IMR-90 (cell line): ENCODE data around the gene VDR. TPM values are rescaled to one million over a fixed set of nuclear protein-coding genes. Genes with fewer than 3 reads are reported as not detected.
A peak's percentile ranks its signal among the peaks of the same experiment; 100 is the strongest.

Experiments
- ATAC-seq: fragments of 200-7000 bp; cut with Tn5 transposase; 2 replicates; pipeline ENCODE4 v1.9.1; 2020; ENCODE audit warnings: low read depth, mild to moderate bottlenecking, moderate library complexity
- BruUV-seq: library from RNA; stranded (reverse); fragments of 400-500 nt; replicated peaks from 2 replicates; lab custom pipeline; 2021; lab: Mats Ljungman, UMichigan
- CTCF ChIA-PET: fragments of 300-600 bp; formaldehyde crosslinking; extraction: SDS; loops from one replicate; lab custom pipeline; 2021; ENCODE audit warnings: antibody characterized with exemption; lab: Yijun Ruan, JAX
- POLR2A ChIA-PET: fragments of 300-600 bp; sonication (Branson Sonifier 250); formaldehyde crosslinking; loops from one replicate; lab custom pipeline; 2022; ENCODE audit warnings: antibody characterized with exemption; ENCODE audit not compliant: unreplicated experiment; lab: Charles Lee
- DNase-seq: peaks from one replicate; pipeline ENCODE4 v3.0.0; 2013
- H2AFZ ChIP-seq: replicated peaks from 2 replicates; pipeline ENCODE3; 2013; ENCODE audit warnings: low read length, mild to moderate bottlenecking; ENCODE audit not compliant: poor library complexity
- H2AK5ac ChIP-seq: 2 replicates; pipeline ENCODE4 v1.6.1; 2013; ENCODE audit warnings: low read depth, low read length, inconsistent platforms
- H2AK9ac ChIP-seq: replicated peaks from 2 replicates; pipeline ENCODE3; 2013; ENCODE audit warnings: mild to moderate bottlenecking, low read depth, low read length, moderate library complexity; ENCODE audit not compliant: poor library complexity
- H2BK120ac ChIP-seq: 2 replicates; pipeline ENCODE4 v1.6.1; 2013; ENCODE audit warnings: low read depth, low read length, inconsistent platforms
- H2BK15ac ChIP-seq: 3 replicates; pipeline ENCODE4 v1.6.1; 2013; ENCODE audit warnings: low read depth, low read length, inconsistent platforms
- H2BK20ac ChIP-seq: 2 replicates; pipeline ENCODE4 v1.6.1; 2013; ENCODE audit warnings: low read depth, mild to moderate bottlenecking, inconsistent platforms, low read length, moderate library complexity
- H2BK5ac ChIP-seq: 2 replicates; pipeline ENCODE4 v1.6.1; 2013; ENCODE audit warnings: mild to moderate bottlenecking, low read depth, low read length, inconsistent platforms; ENCODE audit not compliant: poor library complexity, severe bottlenecking
- H3K14ac ChIP-seq: replicated peaks from 2 replicates; pipeline ENCODE4 v1.6.1; 2013; ENCODE audit warnings: low read depth, low read length, inconsistent platforms
- H3K18ac ChIP-seq: 2 replicates; pipeline ENCODE4 v1.6.1; 2013; ENCODE audit warnings: low read depth, low read length, control low read depth
- H3K23ac ChIP-seq: 2 replicates; pipeline ENCODE4 v1.6.1; 2013; ENCODE audit warnings: low read depth, low read length, inconsistent platforms
- H3K27ac ChIP-seq: 2 replicates; pipeline ENCODE4 v1.5.1; 2013; ENCODE audit warnings: mild to moderate bottlenecking, control low read depth, low read length; ENCODE audit not compliant: insufficient read depth
- H3K27me3 ChIP-seq: 2 replicates; pipeline ENCODE4 v1.6.1; 2013; ENCODE audit warnings: low read length; ENCODE audit not compliant: control insufficient read depth, insufficient read depth
- H3K36me3 ChIP-seq: 2 replicates; pipeline ENCODE4 v1.6.1; 2013; ENCODE audit warnings: low read length, mixed read lengths; ENCODE audit not compliant: control insufficient read depth, insufficient read depth
- H3K4ac ChIP-seq: 2 replicates; pipeline ENCODE4 v1.6.1; 2013; ENCODE audit warnings: low read depth, low read length, inconsistent platforms
- H3K4me1 ChIP-seq: 2 replicates; pipeline ENCODE4 v1.6.1; 2013; ENCODE audit warnings: low read length, mixed read lengths; ENCODE audit not compliant: control insufficient read depth, insufficient read depth
- H3K4me2 ChIP-seq: 2 replicates; pipeline ENCODE4 v1.6.1; 2013; ENCODE audit warnings: low read depth, mild to moderate bottlenecking, control low read depth, low read length, moderate library complexity
- H3K4me3 ChIP-seq: 2 replicates; pipeline ENCODE4 v1.5.1; 2013; ENCODE audit warnings: low read depth, mild to moderate bottlenecking, control low read depth, low read length, moderate library complexity; ENCODE audit not compliant: insufficient read depth
- H3K56ac ChIP-seq: 2 replicates; pipeline ENCODE4 v1.6.1; 2013; ENCODE audit warnings: low read length, inconsistent platforms; ENCODE audit not compliant: insufficient read depth; ENCODE audit errors: extremely low read depth
- H3K79me1 ChIP-seq, 2 experiments: 2 replicates each; pipeline ENCODE4 v1.6.1; 2013; ENCODE audit warnings: low read length in 2 of 2, inconsistent platforms in 1 of 2, low read depth in 1 of 2
- H3K9ac ChIP-seq: 2 replicates; pipeline ENCODE4 v1.6.1; 2013; ENCODE audit warnings: low read depth, low read length, control low read depth
- H3K9me1 ChIP-seq: 2 replicates; pipeline ENCODE4 v1.6.1; 2013; ENCODE audit warnings: low read length, inconsistent platforms; ENCODE audit not compliant: insufficient read depth
- H3K9me3 ChIP-seq: 2 replicates; pipeline ENCODE4 v1.6.1; 2013; ENCODE audit warnings: low read length; ENCODE audit not compliant: control insufficient read depth, insufficient read depth
- H4K20me1 ChIP-seq: 2 replicates; pipeline ENCODE4 v1.6.1; 2013; ENCODE audit warnings: low read length, inconsistent platforms; ENCODE audit not compliant: insufficient read depth
- H4K5ac ChIP-seq: 2 replicates; pipeline ENCODE4 v1.6.1; 2013; ENCODE audit warnings: mild to moderate bottlenecking, low read depth, low read length, control low read depth
- H4K8ac ChIP-seq, 2 experiments: 2 replicates each; pipeline ENCODE4 v1.6.1; 2013; ENCODE audit warnings: low read depth in 2 of 2, low read length in 2 of 2, control low read depth in 1 of 2, inconsistent platforms in 1 of 2
- H4K91ac ChIP-seq: 2 replicates; pipeline ENCODE4 v1.6.1; 2013; ENCODE audit warnings: low read depth, low read length, inconsistent platforms; ENCODE audit not compliant: insufficient read depth
- BHLHE40 ChIP-seq: fragments of 150-350 bp; IDR thresholded peaks from 2 replicates; pipeline ENCODE4 v1.6.1; 2016; ENCODE audit warnings: mild to moderate bottlenecking, low read depth, low read length
- CEBPB ChIP-seq: IDR thresholded peaks from 2 replicates; pipeline ENCODE4 v1.6.1; 2012; ENCODE audit warnings: low read depth, low read length, improper control_type of control experiment
- CHD1 ChIP-seq: IDR thresholded peaks from 2 replicates; pipeline ENCODE4 v1.6.1; 2012; ENCODE audit warnings: low read depth, low read length, improper control_type of control experiment
- FOS ChIP-seq: fragments of 150-350 bp; IDR thresholded peaks from 2 replicates; pipeline ENCODE4 v1.6.1; 2016; ENCODE audit warnings: low read depth, low read length
- MAFK ChIP-seq: IDR thresholded peaks from 2 replicates; pipeline ENCODE4 v1.6.1; 2012; ENCODE audit warnings: low read depth, low read length, improper control_type of control experiment
- MAZ ChIP-seq: IDR thresholded peaks from 2 replicates; pipeline ENCODE4 v1.6.1; 2012; ENCODE audit warnings: low read depth, mild to moderate bottlenecking, low read length, improper control_type of control experiment, moderate library complexity, borderline replicate concordance
- MXI1 ChIP-seq: IDR thresholded peaks from 2 replicates; pipeline ENCODE4 v1.6.1; 2012; ENCODE audit warnings: low read depth, mild to moderate bottlenecking, low read length, moderate library complexity, borderline replicate concordance
- NFE2L2 ChIP-seq: fragments of 150-350 bp; IDR thresholded peaks from 2 replicates; pipeline ENCODE4 v1.6.1; 2016; ENCODE audit warnings: low read depth, mild to moderate bottlenecking, low read length
- POLR2A ChIP-seq: IDR thresholded peaks from 2 replicates; pipeline ENCODE4 v1.6.1; 2012; ENCODE audit warnings: mild to moderate bottlenecking, low read depth, low read length
- RAD21 ChIP-seq: IDR thresholded peaks from 2 replicates; pipeline ENCODE4 v1.6.1; 2012; ENCODE audit warnings: low read length, improper control_type of control experiment
- RCOR1 ChIP-seq: IDR thresholded peaks from 2 replicates; pipeline ENCODE4 v1.6.1; 2012; ENCODE audit warnings: mild to moderate bottlenecking, low read length, improper control_type of control experiment; ENCODE audit not compliant: insufficient replicate concordance
- RFX5 ChIP-seq: IDR thresholded peaks from 2 replicates; pipeline ENCODE4 v1.8.0; 2012; ENCODE audit warnings: low read depth, mild to moderate bottlenecking, low read length, moderate library complexity
- SMC3 ChIP-seq: fragments of 150-350 bp; IDR thresholded peaks from 2 replicates; pipeline ENCODE4 v1.6.1; 2016; ENCODE audit warnings: low read depth, mild to moderate bottlenecking, antibody characterized with exemption, low read length, moderate library complexity
- WGBS, 2 experiments: methylation state at CpG; one replicate each; pipeline versions ENCODE4 v1.1.5 to v1.1.7; 2013; ENCODE audit warnings: missing lambda C conversion rate in 2 of 2; ENCODE audit not compliant: insufficient read length in 1 of 2; ENCODE audit errors: extremely low coverage in 2 of 2; 5-methylcytosine and 5-hydroxymethylcytosine counted together
- dilution Hi-C: fragments of 300-500 bp; cut with HindIII; formaldehyde crosslinking; loops from one replicate; pipeline ENCODE4 v1.14.3; 2018; ENCODE audit warnings: low sequenced_read_pairs; ENCODE audit not compliant: unreplicated experiment
- in situ Hi-C: fragments of 300-500 bp; cut with MboI; formaldehyde crosslinking; loops from 3 replicates; pipeline ENCODE4 v1.14.3; 2019; ENCODE audit warnings: low sequenced_read_pairs, inconsistent platforms, mixed read lengths
- intact Hi-C: fragments of 100-400 bp; cut with micrococcal nuclease; formaldehyde crosslinking; loops from 2 replicates; pipeline ENCODE4 v1.10.0; 2022
- polyA plus RNA-seq, 3 experiments: library from polyadenylated mRNA; depleted of rRNA; stranded (reverse); fragments of >200 nt; gene quantifications; 2 replicates each; pipeline ENCODE4 v1.2.3, GENCODE V29; 2012; ENCODE audit warnings: low replicate concordance in 1 of 3
- total RNA-seq: library from RNA; depleted of rRNA; stranded (reverse); fragments of >200 nt; gene quantifications from 2 replicates; pipeline ENCODE4 v1.2.3, GENCODE V29; 2012
- TF ChIP-seq, protein P1 (sequence below): fragments of 150-350 bp; IDR thresholded peaks from 2 replicates; pipeline ENCODE4 v1.6.1; 2017; ENCODE audit warnings: mild to moderate bottlenecking, antibody characterized with exemption, low read length, low read depth
- TF ChIP-seq, protein P2 (sequence below): fragments of 150-350 bp; IDR thresholded peaks from 2 replicates; pipeline ENCODE4 v1.6.1; 2016; ENCODE audit warnings: low read depth, mild to moderate bottlenecking, low read length, moderate library complexity, borderline replicate concordance
- TF ChIP-seq, protein P3 (sequence below): conservative IDR thresholded peaks from 2 replicates; pipeline ENCODE4 v1.5.1; 2012; ENCODE audit warnings: mild to moderate bottlenecking, low read depth, low read length, improper control_type of control experiment

Gene VDR
- total and polyA plus RNA-seq, 2 of the 4 experiments (the other 2 are of a cell fraction) = 5.4 to 8.5 TPM

DNA sequence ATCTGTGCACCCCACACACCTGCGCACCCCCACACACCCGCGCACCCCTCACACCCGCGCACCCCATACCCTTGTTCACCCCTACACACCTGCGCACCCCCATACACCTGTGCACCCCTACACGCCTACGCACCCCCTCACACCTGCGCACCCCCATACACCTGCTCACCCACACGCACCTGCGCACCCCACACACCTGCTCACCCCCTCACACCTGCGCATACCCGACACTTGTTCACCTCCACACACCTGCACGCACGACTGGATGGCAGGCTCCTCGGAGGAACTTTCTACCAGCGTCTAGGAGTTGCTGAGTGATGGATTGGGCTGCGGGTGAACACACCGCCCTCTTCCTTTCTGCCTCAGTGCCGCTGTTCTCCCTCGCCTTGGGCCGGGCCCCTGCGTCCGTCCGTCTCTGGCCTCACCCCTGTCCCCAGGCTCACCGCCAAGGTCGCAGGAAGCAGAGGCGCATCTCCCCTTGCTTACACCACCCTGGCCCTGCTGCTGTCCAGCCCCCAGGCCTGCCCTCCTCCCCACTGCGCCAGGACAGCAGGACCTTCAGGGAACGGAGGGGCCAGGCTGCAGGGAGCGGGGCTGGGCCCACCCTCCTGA is 37.9 kb upstream of the VDR start:
- H3K23ac ChIP-seq = no peak overlapping the region
- intact Hi-C loops (no loop called here), in situ Hi-C loops (no loop called here), dilution Hi-C loops (no loop called here)
- H2BK15ac ChIP-seq = no peak overlapping the region
- H2BK5ac ChIP-seq = no peak overlapping the region
- no peaks in the 10 kb centered on the region for H3K79me1 ChIP-seq
- H3K4me3 ChIP-seq = no peak overlapping the region
- no peak overlapping the region for H2AFZ ChIP-seq
- no TSS peak for BruUV-seq
- no peaks in the 10 kb centered on the region; the same call in 1 of the 2 replicates for H4K20me1 ChIP-seq
- no peak overlapping the region for H2BK20ac ChIP-seq
- no peak overlapping the region for H3K56ac ChIP-seq
- H3K9me3 ChIP-seq = no peaks in the 10 kb centered on the region
- no peak overlapping the region for H3K18ac ChIP-seq
- no peak overlapping the region for H3K9ac ChIP-seq
- H2AK5ac ChIP-seq = no peak overlapping the region
- DNase-seq (no peak), ATAC-seq (no peak)
- ChIA-PET CTCF (interaction anchor here (1.0 kb wide), 1 partner anchor 177 kb away, joined by 3 read pairs; no protein-coding TSS in a partner anchor), POLR2A (no interaction called here)
- H3K4me2 ChIP-seq = no peak overlapping the region
- H2AK9ac ChIP-seq = peak overlapping the region; percentile 61
- H2BK120ac ChIP-seq = no peak overlapping the region
- peaks cover 10% of the 10 kb centered on the region; the same call in 1 of the 2 replicates for H3K9me1 ChIP-seq
- WGBS, 2 experiments = 75% methylated on average over 7 of the region's 31 CpGs; no CpG with 5 or more reads in 1 of the 2 experiments
- H3K14ac ChIP-seq = no peak overlapping the region
- H4K5ac ChIP-seq = no peak overlapping the region
- H4K91ac ChIP-seq = no peak overlapping the region
- H3K36me3 ChIP-seq = no peaks in the 10 kb centered on the region
- no peak overlapping the region for H3K4ac ChIP-seq
- H3K27ac ChIP-seq = no peak overlapping the region
- no peak for TF ChIP-seq CEBPB
- no peak for TF ChIP-seq MAZ
- no peak for TF ChIP-seq CHD1
- no peak for TF ChIP-seq MAFK
- TF ChIP-seq SMC3 = no peak
- TF ChIP-seq, protein P1, sequence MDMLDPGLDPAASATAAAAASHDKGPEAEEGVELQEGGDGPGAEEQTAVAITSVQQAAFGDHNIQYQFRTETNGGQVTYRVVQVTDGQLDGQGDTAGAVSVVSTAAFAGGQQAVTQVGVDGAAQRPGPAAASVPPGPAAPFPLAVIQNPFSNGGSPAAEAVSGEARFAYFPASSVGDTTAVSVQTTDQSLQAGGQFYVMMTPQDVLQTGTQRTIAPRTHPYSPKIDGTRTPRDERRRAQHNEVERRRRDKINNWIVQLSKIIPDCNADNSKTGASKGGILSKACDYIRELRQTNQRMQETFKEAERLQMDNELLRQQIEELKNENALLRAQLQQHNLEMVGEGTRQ = no peak
- no peak for TF ChIP-seq MXI1
- no peak for TF ChIP-seq RCOR1
- no peak for TF ChIP-seq RAD21
- TF ChIP-seq NFE2L2 = no peak
- no peak for TF ChIP-seq BHLHE40
- no peak for TF ChIP-seq POLR2A
- TF ChIP-seq FOS = no peak
- TF ChIP-seq RFX5 = no peak
- TF ChIP-seq, protein P2, sequence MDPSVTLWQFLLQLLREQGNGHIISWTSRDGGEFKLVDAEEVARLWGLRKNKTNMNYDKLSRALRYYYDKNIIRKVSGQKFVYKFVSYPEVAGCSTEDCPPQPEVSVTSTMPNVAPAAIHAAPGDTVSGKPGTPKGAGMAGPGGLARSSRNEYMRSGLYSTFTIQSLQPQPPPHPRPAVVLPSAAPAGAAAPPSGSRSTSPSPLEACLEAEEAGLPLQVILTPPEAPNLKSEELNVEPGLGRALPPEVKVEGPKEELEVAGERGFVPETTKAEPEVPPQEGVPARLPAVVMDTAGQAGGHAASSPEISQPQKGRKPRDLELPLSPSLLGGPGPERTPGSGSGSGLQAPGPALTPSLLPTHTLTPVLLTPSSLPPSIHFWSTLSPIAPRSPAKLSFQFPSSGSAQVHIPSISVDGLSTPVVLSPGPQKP = no peak
- TF ChIP-seq, protein P3, sequence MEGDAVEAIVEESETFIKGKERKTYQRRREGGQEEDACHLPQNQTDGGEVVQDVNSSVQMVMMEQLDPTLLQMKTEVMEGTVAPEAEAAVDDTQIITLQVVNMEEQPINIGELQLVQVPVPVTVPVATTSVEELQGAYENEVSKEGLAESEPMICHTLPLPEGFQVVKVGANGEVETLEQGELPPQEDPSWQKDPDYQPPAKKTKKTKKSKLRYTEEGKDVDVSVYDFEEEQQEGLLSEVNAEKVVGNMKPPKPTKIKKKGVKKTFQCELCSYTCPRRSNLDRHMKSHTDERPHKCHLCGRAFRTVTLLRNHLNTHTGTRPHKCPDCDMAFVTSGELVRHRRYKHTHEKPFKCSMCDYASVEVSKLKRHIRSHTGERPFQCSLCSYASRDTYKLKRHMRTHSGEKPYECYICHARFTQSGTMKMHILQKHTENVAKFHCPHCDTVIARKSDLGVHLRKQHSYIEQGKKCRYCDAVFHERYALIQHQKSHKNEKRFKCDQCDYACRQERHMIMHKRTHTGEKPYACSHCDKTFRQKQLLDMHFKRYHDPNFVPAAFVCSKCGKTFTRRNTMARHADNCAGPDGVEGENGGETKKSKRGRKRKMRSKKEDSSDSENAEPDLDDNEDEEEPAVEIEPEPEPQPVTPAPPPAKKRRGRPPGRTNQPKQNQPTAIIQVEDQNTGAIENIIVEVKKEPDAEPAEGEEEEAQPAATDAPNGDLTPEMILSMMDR = no peak
- H3K27me3 ChIP-seq = peaks cover 14% of the 10 kb centered on the region
- H3K4me1 ChIP-seq = peaks cover 15% of the 10 kb centered on the region
- H4K8ac ChIP-seq = no peak overlapping the region
